Midbrain (tissue), 1 donor: ENCODE data around the gene TMEM150B.

Experiments used
- DNase-seq: peaks from one replicate; lab custom pipeline; 2025; lab: John Stamatoyannopoulos, UW

Gene TMEM150B

GRCh38 chr19:55305983-55306562 is 19.1 kb downstream of the TMEM150B start:
- no peak for DNase-seq

- DNase-seq: no peak
Observed at GRCh38 chr19:55305491-55305890, 19.6 kb downstream of the TMEM150B start.

GRCh38 chr19:55304980-55305379 is 20.2 kb downstream of the TMEM150B start:
- DNase-seq: no peak

DNA sequence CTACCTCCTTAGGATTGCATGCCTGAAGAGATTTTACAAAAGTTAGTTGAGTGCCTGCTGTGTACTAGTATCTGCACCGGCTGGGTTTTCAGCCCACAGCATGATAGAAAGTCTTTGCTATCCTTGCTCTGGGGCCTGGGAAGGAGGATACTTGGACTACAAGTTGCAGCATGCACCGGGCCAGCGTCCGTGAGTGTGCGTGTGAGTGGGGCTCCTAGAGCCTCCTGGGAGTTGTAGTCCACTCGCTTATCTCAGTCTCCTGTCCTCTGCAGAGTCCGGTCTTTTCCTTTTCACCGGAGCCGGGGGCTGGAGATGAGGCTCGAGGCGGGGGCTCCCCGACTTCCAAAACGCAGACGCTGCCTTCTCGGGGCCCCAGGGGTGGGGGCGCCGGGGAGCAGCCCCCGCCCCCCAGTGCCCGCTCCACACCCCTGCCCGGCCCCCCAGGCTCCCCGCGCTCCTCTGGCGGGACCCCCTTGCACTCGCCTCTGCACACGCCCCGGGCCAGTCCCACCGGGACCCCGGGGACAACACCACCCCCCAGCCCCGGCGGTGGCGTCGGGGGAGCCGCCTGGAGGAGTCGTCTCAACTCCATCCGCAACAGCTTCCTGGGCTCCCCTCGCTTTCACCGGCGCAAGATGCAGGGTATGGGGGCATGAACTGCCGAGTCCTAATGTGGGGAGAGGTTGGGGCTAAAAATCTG is 20.7 kb downstream of the TMEM150B start:
- no peak for DNase-seq

DNA sequence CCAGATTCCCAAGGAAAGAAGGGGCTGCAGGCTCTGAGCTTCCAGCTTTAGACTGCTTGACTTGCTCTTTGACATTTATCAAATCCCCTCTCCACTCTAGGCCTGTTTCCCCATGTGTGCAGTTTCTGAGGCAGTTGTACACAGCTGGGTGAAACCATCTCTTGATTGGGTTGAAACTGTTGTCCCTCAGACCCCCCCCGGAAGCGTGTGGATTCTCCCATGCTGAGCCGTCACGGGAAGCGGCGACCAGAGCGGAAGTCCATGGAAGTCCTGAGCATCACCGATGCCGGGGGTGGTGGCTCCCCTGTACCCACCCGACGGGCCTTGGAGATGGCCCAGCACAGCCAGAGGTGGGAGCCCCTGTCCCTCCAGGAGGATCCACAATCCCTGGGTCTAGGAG is 21.7 kb downstream of the TMEM150B start:
- no peak for DNase-seq

DNA sequence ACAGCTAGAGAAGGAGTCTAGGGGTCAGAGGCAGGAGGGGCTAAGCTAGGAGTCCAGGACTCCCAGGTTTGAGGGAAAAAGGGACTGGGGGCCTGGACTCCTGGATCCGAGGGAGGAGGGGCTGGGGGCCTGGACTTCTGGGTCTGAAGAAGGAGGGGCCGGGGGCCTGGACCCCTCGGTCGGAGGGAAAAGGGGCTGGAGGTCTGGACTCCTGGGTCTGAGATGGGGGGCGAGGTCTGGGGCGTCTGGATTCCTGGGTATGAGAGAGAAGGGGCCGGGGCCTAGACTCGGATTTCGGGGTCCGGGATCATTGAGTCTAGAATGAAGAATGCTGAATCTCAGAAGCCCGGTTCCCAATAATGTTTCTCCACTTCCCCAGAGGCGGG is 22.8 kb downstream of the TMEM150B start:
- no peak for DNase-seq

GRCh38 chr19:55301459-55302317 is 23.5 kb downstream of the TMEM150B start:
- peak; percentile 85 for DNase-seq

DNA sequence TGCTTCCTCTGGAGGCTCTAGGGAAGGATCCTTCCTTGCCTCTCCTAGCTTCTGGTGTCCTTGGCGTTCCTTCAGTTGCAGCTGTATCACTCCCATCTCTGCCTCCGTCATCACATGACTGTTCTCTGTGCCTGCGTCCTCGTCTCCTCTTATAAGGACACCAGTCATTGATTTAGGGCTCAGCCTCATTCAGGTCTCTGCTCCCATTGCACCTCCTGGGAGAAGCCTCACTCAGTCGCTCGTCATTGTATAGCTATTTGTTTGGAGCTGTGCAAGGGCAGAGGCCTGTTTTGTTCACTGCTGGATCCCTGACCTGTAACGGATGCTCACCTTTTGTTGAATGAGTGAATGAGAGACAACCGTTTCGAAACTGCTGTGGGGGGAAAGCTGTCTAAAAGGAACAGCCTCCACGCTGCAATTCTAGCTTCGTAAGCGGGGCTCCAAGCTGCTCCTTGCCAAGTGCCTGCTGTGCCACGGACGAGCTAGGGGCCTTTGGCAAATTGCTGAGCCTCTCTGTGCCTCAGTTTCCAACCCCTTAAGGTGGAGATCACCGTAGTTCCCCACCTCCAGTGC is 24.2 kb downstream of the TMEM150B start:
- no peak for DNase-seq

- no peak for DNase-seq
Observed at GRCh38 chr19:55299991-55300390, 25.1 kb downstream of the TMEM150B start.

DNA sequence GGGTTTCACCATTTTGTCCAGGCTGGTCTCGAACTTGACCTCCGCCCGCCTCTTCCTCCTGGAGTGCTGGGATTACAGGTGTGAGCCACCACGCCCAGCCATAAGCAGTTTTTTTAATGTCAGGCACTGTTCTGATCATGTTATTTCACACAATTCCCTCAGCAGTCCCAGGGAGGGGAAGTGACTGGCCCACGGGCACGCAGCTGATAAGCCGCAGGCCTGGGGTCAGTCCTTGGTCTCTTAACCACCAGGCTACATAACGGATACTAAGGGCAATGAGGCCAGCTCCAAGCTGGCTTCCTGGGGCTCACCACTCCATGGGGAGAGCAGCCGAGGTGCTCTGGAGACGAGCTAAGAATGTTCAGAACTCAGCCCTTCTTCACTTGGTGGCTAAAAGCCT is 27.9 kb downstream of the TMEM150B start:
- DNase-seq: no peak

GRCh38 chr19:55289117-55289796 is 35.9 kb downstream of the TMEM150B start:
- no peak for DNase-seq

DNA sequence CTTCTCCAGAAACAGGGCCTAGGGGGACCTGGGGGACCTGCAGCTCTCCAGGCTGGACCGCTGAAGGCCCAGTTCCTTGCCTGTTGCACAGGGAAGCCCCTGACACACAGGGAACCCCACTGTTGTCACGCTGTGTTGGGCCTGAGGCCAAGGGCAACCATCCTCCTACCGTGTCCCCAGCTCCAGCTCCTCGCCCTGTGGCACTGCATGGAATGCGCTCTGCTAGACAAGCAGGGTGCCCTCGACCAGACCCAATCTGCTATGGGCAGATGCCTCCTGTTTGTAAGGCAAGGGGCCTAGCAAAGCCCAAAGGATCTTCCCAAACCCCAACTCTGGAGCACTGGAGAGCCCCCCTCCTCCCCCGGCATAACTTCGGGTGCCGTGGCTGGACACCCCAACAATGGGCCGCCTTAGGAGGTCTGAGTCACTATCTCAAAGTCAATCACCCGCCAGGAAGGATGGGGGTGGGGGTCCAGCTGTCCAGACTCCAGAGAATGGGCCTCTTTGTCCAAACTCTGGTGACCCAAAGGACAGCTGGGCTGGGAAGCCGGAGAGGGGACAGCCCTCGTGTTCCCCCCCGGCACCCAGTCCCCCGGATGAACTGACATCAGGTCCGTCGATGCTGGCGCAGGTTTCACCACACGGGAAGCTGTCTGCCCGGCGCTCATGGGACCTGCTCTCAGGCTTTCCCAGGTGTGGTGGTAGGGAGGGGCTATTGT is 37.6 kb downstream of the TMEM150B start:
- DNase-seq: peak; percentile 89

GRCh38 chr19:55285229-55285890 is 39.8 kb downstream of the TMEM150B start:
- no peak for DNase-seq

GRCh38 chr19:55284405-55285058 is 40.6 kb downstream of the TMEM150B start:
- no peak for DNase-seq

DNA sequence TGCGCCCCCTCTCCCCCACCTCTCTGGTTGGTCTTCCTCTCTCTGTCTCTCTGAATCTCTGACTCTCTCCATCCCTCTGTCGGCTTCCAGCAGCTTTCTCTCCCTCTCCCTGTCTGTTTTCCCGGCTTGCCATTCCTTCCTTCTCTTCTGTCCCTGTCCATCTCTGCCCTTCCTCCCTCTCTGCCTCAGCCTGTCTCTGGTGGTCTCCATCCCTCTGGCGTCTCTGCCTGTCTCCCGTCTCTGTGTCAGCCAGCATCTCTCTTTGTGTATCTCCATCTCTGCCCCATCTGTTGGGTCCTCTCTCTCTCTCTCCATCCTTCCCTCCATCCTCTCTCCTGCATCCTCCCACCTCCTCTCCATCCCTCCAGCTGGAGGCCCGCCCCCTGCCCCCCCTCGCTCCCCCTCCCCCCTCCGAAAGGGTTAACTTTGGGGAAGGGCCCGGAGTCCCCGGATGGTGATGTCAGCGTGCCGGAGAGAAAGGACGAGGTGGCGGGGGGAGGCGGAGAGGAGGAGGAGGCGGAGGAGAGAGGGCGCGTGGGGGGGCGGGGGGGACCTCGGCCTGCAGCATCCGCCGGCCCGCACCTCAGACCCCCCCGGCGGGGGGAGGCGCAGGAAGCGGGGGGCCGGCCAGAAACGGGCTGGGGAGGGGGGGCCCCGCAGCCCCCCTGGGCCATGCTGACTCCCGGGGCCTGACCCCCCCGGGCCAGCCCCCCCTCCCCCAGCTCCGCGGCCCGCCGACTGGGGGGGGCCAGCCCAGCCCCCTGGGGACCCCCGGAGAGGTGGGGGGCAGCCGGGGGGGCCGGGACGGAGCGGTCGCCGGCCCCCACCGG is 41.4 kb downstream of the TMEM150B start, which contains the start of gene BRSK1:
BRSK1 (plus strand) TSS at position 450 of the 830 bp plus-strand sequence. CDS start 446 bp downstream, outside the sequence.
- peak; percentile 83 for DNase-seq

GRCh38 chr19:55279770-55280643 is 45.1 kb downstream of the TMEM150B start, which contains the start of gene HSPBP1:
Gene HSPBP1 (minus strand): TSS chr19:55280110. CDS start chr19:55279608, 502 bp downstream.
- peak; percentile 87 for DNase-seq

- DNase-seq: no peak
Observed at GRCh38 chr19:55279340-55279739, 45.8 kb downstream of the TMEM150B start.
